HG03432 (cell line): ENCODE data around the gene RALY.
A peak's percentile ranks its signal among the peaks of the same experiment; 100 is the strongest.

Experiments
- ATAC-seq: cut with Tn5 transposase; IDR thresholded peaks from one replicate; pipeline ENCODE4 v1.9.1; 2021; ENCODE audit warnings: mild to moderate bottlenecking, moderate library complexity; ENCODE audit not compliant: unreplicated experiment

RALY gene

DNA sequence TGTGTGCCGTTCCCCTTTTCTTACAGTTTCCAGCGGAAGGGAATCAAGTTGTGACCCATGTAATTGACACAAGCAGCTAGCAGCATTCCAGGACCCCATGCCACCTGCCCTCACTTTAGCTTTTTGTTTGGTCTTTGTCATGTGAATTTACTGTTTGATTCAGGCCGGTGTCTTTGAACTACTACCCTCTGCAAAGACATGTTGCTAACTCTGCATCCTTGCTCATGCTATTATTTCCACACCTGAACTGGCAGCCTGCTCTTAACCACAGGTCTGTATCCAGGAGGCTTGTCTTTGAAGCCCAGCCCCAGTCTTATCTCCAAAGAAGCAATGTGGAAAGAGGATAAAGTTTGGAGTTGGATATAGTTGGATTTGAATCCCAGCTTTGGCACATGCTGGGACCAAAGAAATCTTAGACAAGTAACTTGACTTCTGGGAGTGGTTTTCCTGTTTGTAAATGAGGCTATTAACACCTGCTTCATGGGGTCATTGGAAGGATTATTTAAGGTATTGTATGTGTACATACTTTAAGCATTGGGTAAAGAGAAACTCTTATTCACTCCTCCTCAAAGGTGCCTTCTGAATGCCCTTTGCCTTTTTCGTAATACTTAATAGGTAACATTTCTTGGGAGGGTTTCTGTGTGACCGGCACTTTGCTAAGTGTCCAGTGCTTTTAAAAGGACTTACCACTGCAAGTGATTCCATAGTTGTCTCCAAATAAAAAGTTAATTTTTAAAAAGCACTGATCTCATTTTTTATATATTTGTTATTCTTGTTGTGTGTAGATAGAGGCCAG is 52.4 kb downstream of the RALY start:
- no peak for ATAC-seq

DNA sequence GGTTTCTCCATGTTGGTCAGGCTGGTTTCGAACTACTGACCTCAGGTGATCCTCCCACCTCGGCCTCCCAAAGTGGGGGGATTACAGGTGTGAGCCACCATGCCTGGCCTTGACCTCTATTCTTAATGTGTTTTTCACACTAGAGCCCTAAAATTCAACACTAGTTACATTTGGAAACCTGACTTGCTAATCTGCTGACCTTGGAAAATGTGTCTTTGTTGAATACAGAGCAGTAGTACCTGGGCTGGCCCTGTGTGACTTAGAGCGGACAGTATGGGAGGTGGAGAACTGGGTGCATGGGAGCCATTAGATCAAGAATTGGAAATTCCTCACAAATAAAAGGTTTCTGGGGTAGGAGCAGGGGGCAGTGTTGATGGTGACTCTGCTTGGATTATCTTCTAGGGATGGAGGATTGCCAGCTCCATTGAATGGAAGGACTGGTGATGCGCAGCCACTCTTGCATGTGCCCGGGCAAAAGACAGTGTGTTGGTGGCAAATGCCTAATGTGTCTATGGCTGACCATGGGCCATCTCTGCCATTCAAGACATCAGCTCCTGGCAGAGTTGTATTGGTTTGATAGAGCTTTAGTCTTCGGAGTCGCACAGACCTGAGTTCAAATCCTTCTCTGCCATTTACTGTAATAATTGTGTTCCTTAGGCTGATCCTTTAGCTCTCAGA is 53.4 kb downstream of the RALY start:
- ATAC-seq: no peak

DNA sequence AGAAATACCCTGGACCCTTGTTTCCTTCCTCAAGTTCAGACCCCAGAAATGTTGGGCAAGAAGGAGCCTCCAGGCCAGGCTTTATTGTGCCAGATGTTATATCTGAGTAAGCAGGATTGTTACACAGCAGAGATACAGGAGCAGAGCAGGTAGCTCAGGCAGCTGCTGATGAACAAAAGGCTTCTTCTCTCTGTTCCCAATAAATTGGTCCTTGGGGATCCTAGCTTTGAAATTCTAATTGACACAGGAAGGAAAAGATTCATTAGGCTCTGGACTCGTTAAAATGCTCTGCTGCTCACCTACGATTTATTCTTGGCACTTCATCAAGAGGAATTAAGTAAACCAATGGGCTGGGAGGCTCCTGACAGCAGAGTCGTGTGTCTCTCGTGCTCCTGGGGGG is 54.2 kb downstream of the RALY start:
- ATAC-seq: no peak

DNA sequence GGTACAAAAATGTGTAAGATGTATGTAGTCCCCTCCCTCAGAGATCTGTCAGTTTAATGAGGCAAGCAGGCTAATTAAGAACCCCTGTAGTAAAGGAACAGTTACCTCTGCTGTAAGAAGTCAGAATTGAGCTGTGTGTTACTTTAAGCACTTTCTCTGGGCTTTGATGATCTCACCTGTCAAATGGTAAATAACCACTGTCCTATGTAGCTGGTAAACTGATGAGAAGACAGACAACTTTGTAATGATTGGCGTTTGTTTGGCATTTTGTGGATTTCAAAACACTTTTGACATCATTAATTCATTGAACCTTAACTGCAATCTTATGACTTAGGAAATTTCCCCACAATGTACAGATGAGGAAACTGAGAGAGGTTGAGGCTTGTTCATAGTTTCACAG is 55.7 kb downstream of the RALY start:
- ATAC-seq: no peak

DNA sequence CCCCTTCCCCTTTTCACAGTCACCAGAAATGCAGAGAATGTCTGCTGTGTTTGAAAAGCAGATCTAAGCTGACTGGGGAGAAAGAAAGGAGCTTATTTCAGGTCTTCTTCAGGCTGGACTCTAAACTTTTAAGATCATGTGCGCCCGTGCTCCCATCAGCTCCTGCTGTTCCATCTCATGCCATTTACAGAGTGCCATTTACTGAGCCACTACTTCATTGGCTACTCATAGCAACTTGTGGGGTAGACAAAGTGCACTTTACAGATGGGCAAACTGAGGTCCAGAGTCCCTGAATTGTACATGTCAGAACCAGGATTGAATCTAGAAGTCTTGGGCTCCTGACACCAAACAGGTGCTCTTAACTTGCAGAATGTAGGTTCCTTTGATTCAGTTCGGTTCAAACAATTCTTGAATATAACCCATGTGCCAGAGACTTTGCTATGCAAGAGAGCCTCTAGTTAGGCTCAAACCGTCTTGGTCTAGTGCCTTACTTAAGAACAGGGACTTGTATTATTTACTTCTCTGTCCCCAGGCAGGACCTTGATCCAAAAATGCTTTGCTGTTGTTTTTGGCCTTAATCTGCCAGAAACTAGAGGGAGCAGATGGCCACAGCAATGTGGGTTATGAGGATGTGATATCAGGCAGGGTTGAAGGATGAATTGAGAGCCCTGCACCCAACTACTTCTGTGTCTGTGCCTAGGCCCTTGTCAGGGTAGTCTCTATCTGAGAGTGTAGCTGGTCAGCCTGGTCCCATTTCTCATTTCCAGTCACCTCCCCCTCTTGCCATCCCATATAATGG is 56.4 kb downstream of the RALY start:
- no peak for ATAC-seq

DNA sequence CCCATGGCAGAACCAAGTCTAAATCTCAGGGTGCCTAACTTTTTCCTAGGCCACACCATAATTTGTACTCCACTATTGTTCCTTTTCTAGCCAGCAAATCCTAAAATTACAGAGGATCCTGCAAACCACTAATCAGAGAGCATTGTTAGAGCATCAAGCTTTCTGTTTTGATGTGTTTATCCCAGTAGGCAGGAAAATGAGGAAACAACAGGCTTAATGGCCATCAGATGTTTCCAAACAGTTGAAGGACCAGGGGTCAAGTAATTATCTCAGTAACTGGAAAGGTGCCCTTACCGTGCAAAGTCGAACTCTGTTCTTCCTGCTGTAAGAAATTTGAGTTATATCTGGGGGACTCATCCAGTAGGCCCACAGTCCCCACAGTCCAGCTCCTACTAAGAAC is 58.7 kb downstream of the RALY start:
- no peak for ATAC-seq

DNA sequence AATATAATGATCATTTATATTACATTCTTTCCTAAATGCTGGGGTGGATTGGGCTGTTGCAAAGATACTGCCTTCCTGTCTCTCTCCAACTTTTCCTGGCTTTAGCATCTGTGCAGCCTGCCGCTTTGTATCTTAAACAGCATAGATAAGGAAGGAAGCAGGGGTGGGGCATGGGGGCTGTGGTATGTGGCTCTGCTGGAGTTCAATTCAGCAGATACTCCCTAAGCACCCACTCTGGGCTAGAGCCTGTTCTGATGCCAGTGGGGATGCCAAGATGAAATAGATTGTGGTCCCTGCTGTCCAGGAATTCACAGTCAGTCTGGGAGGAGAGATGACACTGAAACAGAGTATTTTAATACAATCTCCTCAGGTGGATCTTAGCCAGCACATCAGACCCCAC is 61.6 kb downstream of the RALY start:
- no peak for ATAC-seq

DNA sequence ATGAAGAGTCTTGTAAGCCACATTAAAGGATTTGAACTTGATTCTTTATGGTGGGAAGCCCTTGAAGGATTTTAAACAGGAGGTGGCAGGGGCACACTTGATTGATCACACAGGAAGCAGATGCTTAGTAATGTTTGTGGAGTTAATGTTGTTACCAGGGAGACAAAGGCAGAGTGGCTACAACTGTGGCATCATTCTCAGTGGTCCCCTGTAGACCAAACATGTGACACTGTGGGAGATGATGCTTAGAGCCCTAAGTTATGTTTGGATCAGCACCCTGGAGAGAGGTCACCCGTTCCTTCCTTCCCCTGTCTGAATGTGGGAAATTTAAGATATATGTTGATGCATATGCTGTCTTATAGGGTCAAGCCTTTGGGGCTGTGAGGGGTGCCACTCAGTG is 65.1 kb downstream of the RALY start:
- no peak for ATAC-seq

DNA sequence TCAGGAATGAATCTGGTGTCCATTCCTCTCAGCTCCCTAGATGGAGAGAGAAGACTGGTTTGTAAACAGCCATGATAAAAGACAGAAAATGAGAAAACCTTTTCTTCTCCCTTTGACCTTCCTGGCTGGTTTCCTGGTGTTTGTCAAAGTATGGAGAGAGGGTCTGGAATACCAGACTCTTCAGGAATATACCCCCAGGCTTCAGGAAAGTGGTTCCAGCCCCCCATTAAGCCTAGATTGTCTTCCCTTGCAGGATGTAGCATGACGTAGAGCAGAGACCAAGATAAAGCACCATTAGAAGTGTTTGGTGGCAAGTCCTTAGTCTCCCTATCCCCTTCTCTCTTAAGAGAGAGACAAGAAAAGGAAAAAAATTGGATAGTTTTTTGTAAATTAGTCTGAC is 67.3 kb downstream of the RALY start:
- ATAC-seq: no peak

DNA sequence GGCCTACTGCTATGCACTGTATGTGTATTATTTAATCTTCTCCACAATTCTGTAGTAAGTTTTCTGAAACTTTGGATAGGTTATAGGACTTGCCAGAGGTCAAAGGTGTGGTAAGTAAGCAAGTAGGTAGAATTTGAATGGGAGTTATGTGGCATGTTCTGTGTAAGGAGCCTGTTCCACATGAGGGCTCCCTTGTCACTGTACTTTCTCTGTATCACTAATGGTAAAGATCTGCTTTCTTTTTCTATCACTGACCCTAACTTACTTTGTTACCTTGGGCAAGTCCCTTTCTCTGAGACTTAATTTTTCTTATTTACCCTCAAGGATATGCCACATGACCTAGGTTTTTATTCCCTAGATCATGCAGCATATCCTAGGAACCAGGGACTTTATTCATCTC is 68.0 kb downstream of the RALY start:
- ATAC-seq: peak; percentile 50

DNA sequence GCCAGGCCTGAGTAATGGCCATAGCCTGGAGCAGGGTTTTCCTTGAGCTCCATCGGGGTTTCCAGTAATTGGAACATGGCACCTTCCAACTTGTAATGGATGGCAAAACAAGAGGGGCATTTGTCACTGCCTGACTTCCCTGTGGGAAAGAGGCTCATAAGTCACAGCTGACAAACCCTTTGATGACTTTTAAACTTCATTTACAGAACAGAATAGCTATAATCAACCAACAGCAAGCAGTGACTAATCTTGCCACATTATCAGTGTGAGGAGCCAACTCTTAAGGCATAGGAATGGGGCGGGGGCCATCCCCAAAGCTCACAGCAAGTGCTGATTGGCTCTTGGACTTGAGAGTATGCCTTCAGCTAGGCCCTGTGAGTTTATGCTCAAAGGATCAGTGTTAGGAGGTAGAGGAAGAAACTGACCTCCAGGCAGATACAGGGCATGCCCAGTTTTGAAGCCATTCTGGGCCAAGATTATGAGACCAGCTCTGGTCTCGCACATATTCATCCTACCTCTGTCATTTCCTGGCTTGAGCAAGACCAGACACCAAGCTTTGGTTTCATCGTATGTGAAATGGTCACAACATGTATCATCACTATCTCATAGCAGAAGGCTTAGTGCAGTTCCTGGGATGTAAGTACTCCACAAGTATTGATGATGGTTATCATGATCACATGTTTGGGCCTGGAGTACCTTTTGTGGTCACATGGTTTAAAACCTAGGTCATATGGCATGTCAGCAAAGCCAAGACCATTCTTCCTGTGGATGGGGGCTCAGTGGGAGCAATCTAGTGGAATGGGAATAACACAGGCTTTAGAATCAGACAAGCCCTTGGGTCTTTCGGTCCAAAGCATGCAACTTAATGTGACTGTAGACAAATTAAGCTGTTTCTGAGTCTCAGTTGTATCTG is 69.1 kb downstream of the RALY start:
- no peak for ATAC-seq

DNA sequence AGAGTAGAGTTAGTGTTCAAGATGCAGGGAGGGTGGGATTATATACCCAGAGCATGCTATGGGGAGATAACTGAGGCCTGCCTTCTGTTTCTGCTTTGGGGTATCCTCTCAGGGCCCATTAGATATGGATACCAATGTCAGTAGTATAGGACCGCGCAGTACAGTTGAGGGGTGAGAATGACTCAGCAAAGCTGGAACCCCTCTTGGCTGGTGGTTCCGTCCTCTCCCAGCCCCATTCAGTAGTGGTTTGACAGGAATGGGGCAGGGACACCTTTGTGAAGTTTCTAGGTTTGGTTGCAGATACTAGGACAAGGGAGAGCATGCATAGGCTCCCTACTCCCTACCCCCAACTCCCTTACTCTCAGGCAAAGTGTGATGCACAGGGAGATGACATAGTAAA is 70.6 kb downstream of the RALY start:
- no peak for ATAC-seq

DNA sequence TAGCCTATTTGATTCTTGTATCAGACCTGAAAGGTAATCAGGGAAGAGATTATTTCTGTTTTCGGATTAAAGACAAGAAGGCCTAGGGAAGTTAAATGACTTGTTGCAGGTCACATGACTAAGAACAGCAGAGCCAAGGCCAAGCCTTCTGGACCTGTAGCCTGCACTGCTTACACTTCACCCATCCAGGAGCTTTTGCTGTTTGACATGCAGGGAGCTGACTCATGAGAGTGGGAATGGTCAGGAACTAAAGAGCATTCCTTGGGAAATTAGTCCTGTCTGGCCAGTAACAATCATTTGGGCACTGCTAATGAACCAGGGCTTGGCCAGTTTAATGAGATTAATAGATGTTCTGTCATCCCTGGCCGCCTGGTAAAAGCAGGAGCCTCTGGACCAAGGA is 71.5 kb downstream of the RALY start:
- ATAC-seq: no peak

DNA sequence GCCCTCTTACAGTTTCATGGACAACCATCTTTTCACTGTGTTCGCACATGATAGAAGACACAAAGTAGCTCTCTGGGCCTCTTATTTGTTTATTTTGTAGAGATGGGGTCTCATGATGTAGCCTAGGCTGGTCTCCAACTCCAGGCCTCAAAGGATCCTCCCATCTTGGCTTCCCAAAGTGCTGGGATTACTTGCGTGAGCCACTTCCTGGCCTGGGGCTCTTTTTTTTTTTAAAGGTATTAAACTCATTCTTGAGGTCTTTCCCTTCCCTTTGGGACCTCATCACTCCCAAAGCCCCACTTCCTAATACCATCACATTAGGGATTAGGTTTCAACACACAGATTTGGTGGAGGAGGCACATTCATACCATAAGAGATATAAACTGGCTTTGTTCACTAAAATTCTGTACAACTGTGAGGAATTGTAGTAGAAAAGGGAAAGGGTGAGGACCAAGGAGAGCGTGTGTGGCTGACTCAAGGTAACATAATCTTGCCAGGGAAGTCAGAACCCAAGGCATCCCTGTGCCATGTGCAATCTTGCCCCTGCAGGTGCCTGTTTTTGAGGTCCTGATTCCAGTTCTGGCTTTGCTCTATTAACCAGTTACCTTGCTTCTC is 72.9 kb downstream of the RALY start:
- ATAC-seq: no peak

DNA sequence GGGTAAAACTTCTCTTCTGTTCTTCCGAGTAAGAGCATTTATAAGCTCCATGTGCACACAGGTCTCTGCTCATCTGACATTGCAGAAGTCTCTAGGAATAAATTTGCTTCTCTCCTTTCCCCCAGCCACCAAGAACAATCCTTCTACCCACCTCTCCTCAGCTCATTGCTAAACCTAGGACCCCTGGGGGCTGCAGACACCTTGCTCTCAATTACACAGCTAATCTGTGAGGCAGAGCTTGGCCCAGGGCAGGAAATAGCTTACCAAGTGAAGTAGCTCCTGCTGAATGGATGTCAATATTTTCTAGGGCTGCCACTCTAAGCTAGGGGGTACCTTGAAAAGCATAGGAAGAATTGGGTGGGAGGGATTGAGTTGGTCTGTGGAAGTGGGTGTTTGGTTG is 74.3 kb downstream of the RALY start:
- no peak for ATAC-seq

DNA sequence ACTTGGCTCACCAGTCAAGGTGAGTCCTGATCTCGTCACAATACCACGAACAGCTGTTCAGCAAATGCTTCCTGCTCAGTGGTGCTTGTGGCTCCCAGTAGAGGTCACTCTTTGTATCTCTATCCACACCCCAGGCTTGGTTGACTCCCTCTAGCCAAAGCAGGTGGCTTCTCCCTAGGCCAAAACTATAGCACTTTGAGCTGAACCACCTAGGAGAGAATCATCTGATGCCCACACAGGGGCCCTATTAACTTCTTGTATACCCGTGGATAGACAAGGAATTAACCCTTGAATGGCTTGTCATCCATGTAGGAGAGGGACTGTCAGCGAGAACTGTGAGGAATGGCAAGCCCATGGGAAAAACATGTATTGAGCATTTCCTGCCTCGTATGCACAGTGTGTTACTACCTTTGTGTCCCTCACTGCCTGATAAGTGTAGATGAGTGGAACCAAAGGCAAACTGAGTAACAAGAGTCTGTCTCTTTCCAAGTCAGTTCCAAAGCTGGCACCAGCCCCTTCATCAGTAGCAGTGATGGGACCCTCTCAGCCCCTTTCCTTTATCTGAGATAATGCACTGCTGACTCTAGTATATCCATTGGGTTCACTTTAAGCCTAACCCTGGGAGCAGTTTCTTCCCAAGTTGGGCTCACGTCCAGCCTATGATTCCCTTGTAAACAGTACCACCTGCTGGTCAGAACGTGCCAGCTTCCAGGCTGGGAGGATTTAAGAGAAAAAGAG is 75.8 kb downstream of the RALY start:
- peak; percentile 74 for ATAC-seq

DNA sequence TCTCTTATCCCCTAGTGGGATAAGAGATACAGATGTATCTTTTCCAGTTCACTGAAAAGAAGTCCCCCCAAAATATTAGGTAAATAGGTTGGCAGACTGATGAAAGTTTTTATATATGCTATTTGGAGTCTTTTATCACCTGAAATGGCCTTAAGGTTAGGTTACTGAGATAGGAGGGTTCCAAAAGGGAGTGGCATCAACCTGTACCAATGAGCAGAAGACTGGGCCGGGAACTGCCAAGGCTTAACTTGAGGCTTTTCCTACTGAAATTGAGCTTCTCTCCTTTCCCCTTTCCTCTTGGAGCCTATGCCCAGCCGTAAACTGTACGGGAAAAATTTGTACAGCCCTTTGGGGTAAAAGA is 76.3 kb downstream of the RALY start:
- no peak for ATAC-seq

DNA sequence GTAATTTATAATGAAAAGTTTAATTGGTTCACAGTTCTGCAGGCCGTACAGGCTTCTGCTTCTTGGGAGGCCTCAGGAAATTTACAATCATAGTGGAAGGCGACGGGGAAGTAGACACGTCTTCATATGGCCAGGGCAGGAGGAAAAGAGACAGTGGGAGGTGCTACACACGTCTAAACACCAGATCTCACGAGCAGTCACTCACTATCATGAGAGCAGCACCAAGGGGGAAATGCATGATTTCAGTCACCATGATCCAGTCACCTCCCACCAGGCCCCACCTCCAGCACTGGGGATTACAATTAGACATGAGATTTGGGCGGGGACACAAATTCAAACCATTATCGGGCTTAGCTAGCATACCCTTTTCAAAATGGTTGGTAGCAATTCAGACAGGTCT is 77.1 kb downstream of the RALY start:
- ATAC-seq: no peak

DNA sequence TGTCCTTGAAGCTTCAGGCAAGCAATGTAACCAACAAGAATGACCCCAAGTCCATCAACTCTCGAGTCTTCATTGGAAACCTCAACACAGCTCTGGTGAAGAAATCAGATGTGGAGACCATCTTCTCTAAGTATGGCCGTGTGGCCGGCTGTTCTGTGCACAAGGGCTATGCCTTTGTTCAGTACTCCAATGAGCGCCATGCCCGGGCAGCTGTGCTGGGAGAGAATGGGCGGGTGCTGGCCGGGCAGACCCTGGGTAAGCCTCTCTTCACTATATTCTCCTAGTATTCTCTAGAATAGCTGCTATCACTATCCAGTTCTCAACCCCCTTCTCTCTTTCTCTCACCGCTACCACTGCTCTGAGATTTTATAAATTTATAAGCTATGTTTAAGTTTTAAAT is 78.4 kb downstream of the RALY start:
- ATAC-seq: no peak

DNA sequence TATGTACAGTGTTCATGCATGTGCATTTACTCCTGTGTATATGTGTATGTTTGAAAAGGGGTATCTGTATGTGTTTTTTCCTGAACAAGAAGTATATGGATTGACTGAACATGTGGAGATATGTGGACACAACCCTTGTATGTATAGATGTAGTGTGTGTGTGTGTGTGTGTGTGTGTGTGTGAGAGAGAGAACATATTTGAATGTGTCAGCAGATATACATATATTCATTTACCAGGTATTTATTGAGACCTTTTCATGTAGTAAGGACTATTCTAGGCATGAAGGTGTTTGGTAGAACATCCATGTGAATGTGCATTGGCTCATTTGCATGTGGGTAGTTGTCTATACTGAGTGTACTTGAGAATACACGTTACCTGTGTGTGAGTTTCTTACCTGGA is 79.1 kb downstream of the RALY start:
- ATAC-seq: no peak
